Liver (tissue), 9 donors: ENCODE data around the gene SPTAN1. TPM values are rescaled to one million over a fixed set of nuclear protein-coding genes. Genes with fewer than 3 reads are reported as not detected.

Source experiments
- DNase-seq: peaks from one replicate; pipeline ENCODE4 v3.0.0-alpha.2; 2017; ENCODE audit warnings: low spot score
- H3K27ac ChIP-seq, 2 donors: one replicate each; pipeline ENCODE4 v1.7.0; 2013; ENCODE audit warnings: inconsistent platforms in 2 of 2, low read length in 2 of 2, control low read depth in 1 of 2, low read depth in 1 of 2, mild to moderate bottlenecking in 1 of 2
- H3K27me3 ChIP-seq, 4 donors: one replicate each; pipeline versions ENCODE4 v1.6.1 to v1.7.0; 2013; ENCODE audit warnings: low read length in 3 of 4, inconsistent platforms in 1 of 4, mild to moderate bottlenecking in 1 of 4, moderate library complexity in 1 of 4; ENCODE audit not compliant: control insufficient read depth in 4 of 4, insufficient read depth in 4 of 4
- H3K36me3 ChIP-seq, 4 donors: one replicate each; pipeline versions ENCODE4 v1.6.1 to v1.7.0; 2013; ENCODE audit warnings: low read length in 3 of 4, mild to moderate bottlenecking in 3 of 4, low read depth in 1 of 4, moderate library complexity in 1 of 4; ENCODE audit not compliant: control insufficient read depth in 4 of 4, insufficient read depth in 3 of 4
- H3K4me1 ChIP-seq, 4 donors: one replicate each; pipeline versions ENCODE4 v1.6.1 to v1.7.0; 2013; ENCODE audit warnings: low read length in 3 of 4, mild to moderate bottlenecking in 3 of 4, moderate library complexity in 1 of 4; ENCODE audit not compliant: control insufficient read depth in 4 of 4, insufficient read depth in 4 of 4
- H3K4me3 ChIP-seq, 3 donors: one replicate each; pipeline versions ENCODE4 v1.6.1 to v1.7.0; 2013; ENCODE audit warnings: low read length in 3 of 3, control low read depth in 1 of 3, low read depth in 1 of 3, mild to moderate bottlenecking in 1 of 3
- H3K9ac ChIP-seq, 2 donors: one replicate each; pipeline ENCODE4 v1.7.0; 2013; ENCODE audit warnings: low read length in 2 of 2, mild to moderate bottlenecking in 2 of 2, moderate library complexity in 2 of 2, control low read depth in 1 of 2, low read depth in 1 of 2
- H3K9me3 ChIP-seq, 4 donors: one replicate each; pipeline versions ENCODE4 v1.6.1 to v1.7.0; 2013; ENCODE audit warnings: low read length in 3 of 4; ENCODE audit not compliant: control insufficient read depth in 4 of 4
- ATF3 ChIP-seq: IDR thresholded peaks from 2 replicates; pipeline ENCODE4 v1.6.1; 2016; ENCODE audit warnings: antibody characterized with exemption
- CTCF ChIP-seq: fragments of 150-350 bp; IDR thresholded peaks from 2 replicates; pipeline ENCODE4 v1.5.1; 2017; ENCODE audit warnings: improper control_type of control experiment, low read depth, low read length; ENCODE audit not compliant: missing input control
- EGR1 ChIP-seq, 2 donors: IDR thresholded peaks; 2 replicates each; pipeline ENCODE4 v1.6.1; 2016 to 2018; ENCODE audit warnings: antibody characterized with exemption in 2 of 2, low read depth in 2 of 2
- FOXA1 ChIP-seq: IDR thresholded peaks from 2 replicates; pipeline ENCODE4 v1.6.1; 2016; ENCODE audit warnings: antibody characterized with exemption
- FOXA2 ChIP-seq: IDR thresholded peaks from 2 replicates; pipeline ENCODE4 v1.6.1; 2016; ENCODE audit warnings: antibody characterized with exemption
- HNF4A ChIP-seq, 2 donors: conservative IDR thresholded peaks; 2 replicates each; pipeline ENCODE4 v1.6.1; 2016; ENCODE audit warnings: antibody characterized with exemption in 2 of 2, mild to moderate bottlenecking in 2 of 2
- HNF4G ChIP-seq: IDR thresholded peaks from 2 replicates; pipeline ENCODE4 v1.6.1; 2016; ENCODE audit warnings: antibody characterized with exemption
- JUND ChIP-seq, 2 donors: IDR thresholded peaks; 2 replicates each; pipeline ENCODE4 v1.6.1; 2016; ENCODE audit warnings: antibody characterized with exemption in 2 of 2
- NR2F2 ChIP-seq: IDR thresholded peaks from 2 replicates; pipeline ENCODE4 v1.6.1; 2016; ENCODE audit warnings: antibody characterized with exemption
- RAD21 ChIP-seq, 2 donors: IDR thresholded peaks; 2 replicates each; pipeline ENCODE4 v1.6.1; 2016; ENCODE audit warnings: antibody characterized with exemption in 2 of 2, mild to moderate bottlenecking in 2 of 2
- REST ChIP-seq: IDR thresholded peaks from 2 replicates; pipeline ENCODE4 v1.6.1; 2016; ENCODE audit warnings: antibody characterized with exemption, mild to moderate bottlenecking
- RXRA ChIP-seq, 2 donors: IDR thresholded peaks; 2 replicates each; pipeline ENCODE4 v1.6.1; 2017 to 2018; ENCODE audit warnings: antibody characterized with exemption in 2 of 2, mild to moderate bottlenecking in 1 of 2
- SP1 ChIP-seq: IDR thresholded peaks from 2 replicates; pipeline ENCODE4 v1.6.1; 2018; ENCODE audit warnings: antibody characterized with exemption, mild to moderate bottlenecking
- TAF1 ChIP-seq: conservative IDR thresholded peaks from 2 replicates; pipeline ENCODE4 v1.6.1; 2016; ENCODE audit warnings: antibody characterized with exemption, mild to moderate bottlenecking
- YY1 ChIP-seq: IDR thresholded peaks from 2 replicates; pipeline ENCODE4 v1.6.1; 2016; ENCODE audit warnings: antibody characterized with exemption, mild to moderate bottlenecking
- WGBS: extraction: QIAGEN DNeasy Blood & Tissue Kit; methylation state at CpG from one replicate; pipeline ENCODE4 v1.1.7; 2013; 5-methylcytosine and 5-hydroxymethylcytosine counted together
- polyA plus RNA-seq, 2 donors: library from polyadenylated mRNA; stranded (reverse) in 1 of 2; unstranded in 1 of 2; fragments of 200-250 nt in 1 of 2; fragments of >200 nt in 1 of 2; fragmentation: Nextera tagmentation in 1 of 2; extraction: Ambion mirVana in 1 of 2; gene quantifications; one replicate each; pipeline versions ENCODE4 v1.2.1 to v1.2.3, GENCODE V29; 2013 to 2015
- total RNA-seq, 2 donors: library from RNA; depleted of rRNA; stranded (reverse); fragments of >200 nt; gene quantifications; one replicate each; pipeline ENCODE4 v1.2.3, GENCODE V29; 2014
- TF ChIP-seq, protein P1 (sequence below): IDR thresholded peaks from 2 replicates; pipeline ENCODE4 v1.6.1; 2016; ENCODE audit warnings: antibody characterized with exemption
- TF ChIP-seq, protein P2 (sequence below): IDR thresholded peaks from 2 replicates; pipeline ENCODE4 v1.6.1; 2016; ENCODE audit warnings: antibody characterized with exemption
- donor health status: healthy.
- donor health status: healthy.
- donor health status: healthy.
- donor health status: healthy.
- donor health status: healthy.

SPTAN1 gene
- total and polyA plus RNA-seq, 4 donors: 31.3 to 86.5 (median 60.4) TPM

- H3K9me3 ChIP-seq: no peaks in the 10 kb centered on the region
- no peaks in the 10 kb centered on the region for H3K27me3 ChIP-seq
- no peak overlapping the region for H3K4me3 ChIP-seq
- H3K36me3 ChIP-seq: peaks cover 42 to 81% (median 65%) of the 10 kb centered on the region in 4 donors
- DNase-seq: no peak
- peaks cover 0 to 14% (median 11%) of the 10 kb centered on the region in 4 donors for H3K4me1 ChIP-seq
- no peak overlapping the region for H3K27ac ChIP-seq
- TF ChIP-seq FOXA1 (no peak), FOXA2 (no peak), NR2F2 (no peak), TAF1 (no peak), RXRA (IDR thresholded peaks at IDR 0.05) (no peak), YY1 (no peak), JUND (IDR thresholded peaks at IDR 0.05) (no peak), HNF4A (conservative IDR thresholded peaks at IDR 0.05) (no peak)
- WGBS: 98% methylated on average over 1 of the region's 1 CpG
- H3K9ac ChIP-seq: no peak overlapping the region
Observed at GRCh38 chr9:128614728-128615127, 62.3 kb downstream of the SPTAN1 start.

DNA sequence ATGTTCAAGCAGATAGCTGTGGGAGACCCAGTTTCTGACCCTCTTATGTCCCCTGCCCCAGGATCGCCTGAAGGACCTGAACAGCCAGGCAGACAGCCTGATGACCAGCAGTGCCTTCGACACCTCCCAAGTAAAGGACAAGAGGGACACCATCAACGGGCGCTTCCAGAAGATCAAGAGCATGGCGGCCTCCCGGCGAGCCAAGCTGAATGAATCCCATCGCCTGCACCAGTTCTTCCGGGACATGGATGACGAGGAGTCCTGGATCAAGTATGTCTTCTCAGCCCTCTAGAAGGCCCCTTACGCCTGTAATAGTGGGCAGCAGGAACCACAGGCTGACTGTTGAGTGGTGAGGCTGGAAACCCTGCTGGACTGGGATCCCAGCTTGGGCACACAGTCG is 63.2 kb downstream of the SPTAN1 start:
- peaks cover 0 to 14% (median 11%) of the 10 kb centered on the region in 4 donors for H3K4me1 ChIP-seq
- no peak overlapping the region for H3K27ac ChIP-seq
- no peaks in the 10 kb centered on the region for H3K9me3 ChIP-seq
- H3K27me3 ChIP-seq: no peaks in the 10 kb centered on the region
- TF ChIP-seq ATF3 (no peak), JUND (IDR thresholded peaks at IDR 0.05) (no peak), TAF1 (no peak), FOXA2 (no peak), SP1 (no peak), EGR1 (IDR thresholded peaks at IDR 0.05; ENCODE audit: low read depth in 2 of 2) (no peak), CTCF (no peak), NR2F2 (no peak), HNF4G (no peak), RXRA (IDR thresholded peaks at IDR 0.05) (no peak), YY1 (no peak)
- TF ChIP-seq, protein P1, sequence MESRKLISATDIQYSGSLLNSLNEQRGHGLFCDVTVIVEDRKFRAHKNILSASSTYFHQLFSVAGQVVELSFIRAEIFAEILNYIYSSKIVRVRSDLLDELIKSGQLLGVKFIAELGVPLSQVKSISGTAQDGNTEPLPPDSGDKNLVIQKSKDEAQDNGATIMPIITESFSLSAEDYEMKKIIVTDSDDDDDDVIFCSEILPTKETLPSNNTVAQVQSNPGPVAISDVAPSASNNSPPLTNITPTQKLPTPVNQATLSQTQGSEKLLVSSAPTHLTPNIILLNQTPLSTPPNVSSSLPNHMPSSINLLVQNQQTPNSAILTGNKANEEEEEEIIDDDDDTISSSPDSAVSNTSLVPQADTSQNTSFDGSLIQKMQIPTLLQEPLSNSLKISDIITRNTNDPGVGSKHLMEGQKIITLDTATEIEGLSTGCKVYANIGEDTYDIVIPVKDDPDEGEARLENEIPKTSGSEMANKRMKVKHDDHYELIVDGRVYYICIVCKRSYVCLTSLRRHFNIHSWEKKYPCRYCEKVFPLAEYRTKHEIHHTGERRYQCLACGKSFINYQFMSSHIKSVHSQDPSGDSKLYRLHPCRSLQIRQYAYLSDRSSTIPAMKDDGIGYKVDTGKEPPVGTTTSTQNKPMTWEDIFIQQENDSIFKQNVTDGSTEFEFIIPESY: no peak
- TF ChIP-seq, protein P2, sequence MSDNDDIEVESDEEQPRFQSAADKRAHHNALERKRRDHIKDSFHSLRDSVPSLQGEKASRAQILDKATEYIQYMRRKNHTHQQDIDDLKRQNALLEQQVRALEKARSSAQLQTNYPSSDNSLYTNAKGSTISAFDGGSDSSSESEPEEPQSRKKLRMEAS: no peak
- WGBS: 97% methylated on average over 12 of the region's 12 CpGs
- DNase-seq: no peak
- H3K36me3 ChIP-seq: peaks cover 42 to 79% (median 67%) of the 10 kb centered on the region in 4 donors
- H3K9ac ChIP-seq: no peak overlapping the region
- no peak overlapping the region for H3K4me3 ChIP-seq

DNA sequence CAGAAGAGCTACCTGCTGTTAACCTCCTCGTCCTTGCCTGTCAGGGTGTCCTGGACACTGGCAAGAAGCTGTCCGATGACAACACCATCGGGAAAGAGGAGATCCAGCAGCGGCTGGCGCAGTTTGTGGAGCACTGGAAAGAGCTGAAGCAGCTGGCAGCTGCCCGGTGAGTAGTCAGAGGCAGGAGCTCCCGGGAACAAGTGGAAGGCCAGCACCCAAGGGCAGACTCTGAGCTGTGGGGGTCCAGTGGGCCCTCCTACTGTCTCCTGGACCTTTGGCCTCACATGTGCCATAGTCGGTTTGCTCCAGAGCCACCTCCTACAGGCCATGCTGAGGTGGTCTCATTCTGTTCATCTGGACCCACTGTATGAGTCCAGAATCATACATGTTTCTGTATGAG is 65.6 kb downstream of the SPTAN1 start:
- H3K4me3 ChIP-seq: no peak overlapping the region
- H3K9me3 ChIP-seq: no peaks in the 10 kb centered on the region
- TF ChIP-seq EGR1 (IDR thresholded peaks at IDR 0.05; ENCODE audit: low read depth in 2 of 2): no peak
- TF ChIP-seq FOXA2: no peak
- no peak for TF ChIP-seq ATF3
- no peak for TF ChIP-seq RAD21 (IDR thresholded peaks at IDR 0.05)
- TF ChIP-seq JUND (IDR thresholded peaks at IDR 0.05): no peak
- TF ChIP-seq YY1: no peak
- TF ChIP-seq RXRA (IDR thresholded peaks at IDR 0.05): no peak
- no peak for TF ChIP-seq FOXA1
- TF ChIP-seq, protein P1: no peak
- no peak for TF ChIP-seq REST
- TF ChIP-seq, protein P2: no peak
- H3K27me3 ChIP-seq: no peaks in the 10 kb centered on the region
- H3K36me3 ChIP-seq: peaks cover 49 to 81% (median 63%) of the 10 kb centered on the region in 4 donors
- no peaks in the 10 kb centered on the region for H3K4me1 ChIP-seq
- H3K27ac ChIP-seq: no peak overlapping the region
- no peak for DNase-seq
- WGBS: 92% methylated on average over 8 of the region's 8 CpGs
- H3K9ac ChIP-seq: no peak overlapping the region
